GM19328 (cell line): ENCODE data around the gene THAP2.
"Not testable (repeated sequence)": the region's sequence is repeated elsewhere in the genome, so short reads cannot be mapped to it uniquely, and the experiment has no call there.

Experiments used
- ATAC-seq: cut with Tn5 transposase; IDR thresholded peaks from one replicate; pipeline ENCODE4 v1.9.1; 2021; ENCODE audit warnings: mild to moderate bottlenecking, moderate library complexity; ENCODE audit not compliant: unreplicated experiment

THAP2 gene

DNA sequence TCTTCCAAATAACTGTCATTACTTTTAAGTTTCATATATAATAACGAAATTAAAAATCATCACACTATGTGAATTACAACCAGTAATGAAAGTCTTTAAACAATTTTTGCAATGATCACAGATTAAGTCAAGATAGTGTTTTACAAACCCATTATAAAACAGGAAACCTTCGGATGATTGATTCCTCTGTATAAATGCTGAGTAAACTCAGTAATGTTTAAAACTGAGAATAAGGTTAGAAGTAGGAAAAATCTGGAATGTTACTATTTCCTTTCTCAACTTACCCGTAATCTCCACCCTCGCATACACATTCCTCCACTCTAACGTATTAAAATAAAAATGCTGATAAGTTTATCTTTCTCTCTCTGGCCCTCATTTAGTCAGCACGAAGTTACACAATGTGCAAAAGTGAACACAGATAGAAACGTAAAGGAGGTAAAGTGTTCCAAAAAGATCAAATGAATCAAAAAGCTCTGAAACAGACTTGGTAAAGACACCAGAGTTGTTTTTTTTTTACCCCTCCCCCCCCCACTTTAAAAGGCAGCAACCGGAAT is 2.0 kb upstream of the THAP2 start:
- ATAC-seq = no peak

DNA sequence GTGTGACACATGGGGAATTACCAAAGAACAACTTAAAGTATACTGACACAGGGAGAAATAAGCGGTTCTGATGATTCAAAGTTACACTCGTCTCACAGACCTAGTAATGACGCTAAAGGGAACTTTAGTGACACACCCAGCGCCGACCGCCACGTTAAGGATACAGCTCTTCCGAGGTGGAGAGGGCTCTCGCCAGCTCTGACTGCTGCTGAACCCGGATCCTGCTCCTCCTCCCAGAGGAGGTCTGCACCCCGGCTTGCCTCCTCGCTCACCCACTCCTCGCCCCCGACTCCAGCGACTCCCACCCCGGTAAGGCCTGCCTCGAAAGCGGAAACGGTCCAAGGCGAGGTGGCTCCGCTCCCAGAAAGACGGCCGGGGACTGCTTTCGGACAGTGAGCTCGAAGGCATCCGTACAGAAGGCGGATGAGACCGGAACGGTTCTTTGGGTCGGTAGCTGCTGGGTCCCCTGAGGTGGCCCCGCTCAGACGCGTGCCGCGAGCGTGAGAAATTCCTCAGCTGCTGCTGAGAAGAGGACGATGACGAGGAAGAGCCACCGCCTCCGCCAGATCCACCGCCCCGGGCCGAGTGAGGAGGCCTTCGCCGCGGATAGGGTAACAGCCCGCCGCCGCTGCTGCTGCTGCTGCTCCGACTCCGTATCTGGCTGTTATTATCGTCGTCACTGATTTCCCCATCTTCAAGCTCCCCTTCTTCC is 1.1 kb upstream of the THAP2 start:
- ATAC-seq = no peak

GRCh38 chr12:71664411-71665089 is 449 bp downstream of the THAP2 start:
- peak; percentile 5 for ATAC-seq

- no peak for ATAC-seq
Measured at GRCh38 chr12:71665090-71665463, 976 bp downstream of the THAP2 start.

- ATAC-seq = no peak
Measured at GRCh38 chr12:71666259-71666658, 2.2 kb downstream of the THAP2 start.

- ATAC-seq = no peak
Measured at GRCh38 chr12:71671311-71671710, 7.2 kb downstream of the THAP2 start.

DNA sequence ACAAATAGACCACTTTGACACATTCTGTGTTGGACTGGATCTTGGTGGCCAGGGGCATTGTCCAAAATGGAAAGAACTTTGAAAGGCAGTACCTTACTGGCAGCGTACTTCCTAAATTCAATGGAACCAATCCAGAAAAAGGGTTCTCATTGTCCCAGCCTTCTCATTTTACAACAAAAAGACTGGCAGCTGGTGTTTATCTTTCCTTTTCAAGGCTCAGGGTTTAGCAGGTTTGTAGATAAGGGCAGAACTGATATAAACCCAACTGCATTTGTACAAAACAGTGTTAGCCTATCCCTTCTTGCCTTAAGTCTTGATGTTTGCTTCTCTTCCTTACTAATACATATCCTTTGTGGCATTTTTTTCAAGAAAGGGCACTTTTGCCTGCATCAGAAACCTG is 7.7 kb downstream of the THAP2 start:
- ATAC-seq = no peak

GRCh38 chr12:71682466-71682865 is 18.4 kb downstream of the THAP2 start:
- no peak for ATAC-seq

GRCh38 chr12:71683633-71684032 is 19.5 kb downstream of the THAP2 start:
- no peak for ATAC-seq

- ATAC-seq = no peak
Measured at GRCh38 chr12:71684081-71684480, 20.0 kb downstream of the THAP2 start.

DNA sequence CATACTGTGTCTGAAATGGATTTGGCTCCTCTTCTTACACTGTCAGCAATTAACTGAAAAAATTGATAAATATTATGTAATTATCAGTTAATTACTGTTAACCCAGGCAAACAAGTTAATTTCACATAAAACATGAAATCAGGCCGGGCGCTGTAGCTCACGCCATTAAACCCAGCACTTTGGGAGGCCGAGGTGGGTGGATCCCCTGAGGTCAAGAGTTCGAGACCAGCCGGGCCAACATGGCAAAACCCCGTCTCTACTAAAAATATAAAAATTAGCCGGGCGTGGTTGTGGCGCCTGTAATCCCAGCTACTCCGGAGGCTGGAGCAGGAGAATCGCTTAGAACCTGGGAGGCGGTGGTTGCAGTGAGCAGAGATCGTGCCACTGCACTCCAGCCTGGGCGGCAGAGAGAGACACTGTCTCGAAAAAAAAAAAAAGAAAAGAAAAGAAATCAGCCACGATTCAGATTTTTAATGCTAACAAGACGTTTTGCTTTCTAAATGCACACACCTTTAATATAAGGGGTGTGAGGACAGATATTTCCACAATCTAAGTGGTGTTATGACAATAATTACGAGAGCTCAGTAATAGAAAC is 21.3 kb downstream of the THAP2 start:
- ATAC-seq = no peak

GRCh38 chr12:71685914-71686657 is 22.0 kb downstream of the THAP2 start, which contains the start of gene TMEM19:
Gene TMEM19, plus strand, starts transcription at chr12:71686082. Its CDS starts 599 bp downstream, at chr12:71686681.
- peak; percentile 83 for ATAC-seq

GRCh38 chr12:71686658-71687025 is 22.5 kb downstream of the THAP2 start:
- no peak for ATAC-seq

GRCh38 chr12:71687172-71687571 is 23.1 kb downstream of the THAP2 start:
- ATAC-seq = not testable (repeated sequence)

- no peak for ATAC-seq
Measured at GRCh38 chr12:71688961-71689570, 25.0 kb downstream of the THAP2 start.

DNA sequence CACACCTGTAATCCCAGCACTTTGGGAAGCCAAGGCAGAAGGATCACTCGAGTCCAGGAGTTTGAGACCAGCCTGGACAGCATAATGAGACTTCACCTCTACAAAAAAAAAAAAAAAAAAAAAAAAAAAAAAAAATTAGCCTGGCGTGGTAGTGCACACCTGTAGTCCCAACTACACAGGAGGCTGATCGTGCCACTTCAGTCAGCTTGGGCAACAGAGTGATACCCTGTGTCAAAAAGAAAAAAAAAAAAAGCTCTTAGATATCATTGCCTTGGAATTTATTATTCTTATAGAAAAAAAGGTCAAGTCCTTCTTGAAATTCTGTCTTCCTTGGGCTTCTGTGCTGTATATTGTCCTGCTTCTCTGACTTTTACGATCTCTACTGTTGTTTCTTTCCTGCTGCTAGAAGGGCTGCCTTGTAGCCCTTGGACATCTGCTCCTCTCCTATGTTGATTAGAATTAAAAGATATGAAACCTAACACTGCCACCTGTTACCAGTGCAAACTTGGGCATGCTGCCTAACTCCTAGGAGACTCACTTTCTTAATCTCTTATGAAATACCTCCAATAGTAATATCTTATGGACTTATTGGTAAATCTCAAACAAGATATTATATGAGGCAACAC is 27.5 kb downstream of the THAP2 start:
- no peak for ATAC-seq

- no peak for ATAC-seq
Measured at GRCh38 chr12:71693126-71693525, 29.0 kb downstream of the THAP2 start.

DNA sequence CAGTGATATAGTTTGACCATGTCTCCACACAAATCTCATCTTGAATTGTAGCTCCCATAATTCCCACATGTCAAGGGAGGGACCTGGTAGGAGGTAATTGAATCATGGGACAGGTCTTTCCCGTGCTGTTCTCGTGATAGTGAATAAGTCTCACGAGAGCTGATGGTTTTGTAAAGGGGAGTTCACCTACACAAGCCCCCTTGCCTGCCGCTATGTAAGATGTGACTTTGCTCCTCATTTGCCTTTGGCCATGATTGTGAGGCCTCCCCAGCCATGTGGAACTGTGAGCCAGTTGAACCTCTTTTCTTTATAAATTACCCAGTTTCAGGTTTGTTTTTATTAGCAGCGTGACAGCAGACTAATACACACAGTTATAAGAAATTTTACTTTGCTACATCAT is 29.6 kb downstream of the THAP2 start:
- not testable (repeated sequence) for ATAC-seq

GRCh38 chr12:71694099-71694820 is 30.2 kb downstream of the THAP2 start:
- ATAC-seq = peak; percentile 82

- no peak for ATAC-seq
Measured at GRCh38 chr12:71695782-71696181, 31.7 kb downstream of the THAP2 start.
